Cardiac fibroblast (primary cell): ENCODE measurements around the gene SKOR1.

Experiments
- DNase-seq, 2 donors: peaks; one replicate each; pipeline versions ENCODE4 v3.0.0 to v3.0.0-alpha.2; 2010; ENCODE audit warnings: low read depth in 2 of 2
- H3K4me3 ChIP-seq, 2 donors: replicated peaks in 1 of 2; 1 replicate in 1 of 2; 2 replicates in 1 of 2; pipeline ENCODE4 v1.5.1; 2011; ENCODE audit warnings: low read depth in 2 of 2, low read length in 2 of 2, mild to moderate bottlenecking in 2 of 2, moderate library complexity in 1 of 2
- TF ChIP-seq, protein P1 (sequence below): IDR thresholded peaks from one replicate; pipeline ENCODE4 v1.5.1; 2011; ENCODE audit warnings: low read depth, mild to moderate bottlenecking, low read length, inconsistent platforms

Gene SKOR1

GRCh38 chr15:67853454-67853853 is 28.1 kb downstream of the SKOR1 start:
- H3K4me3 ChIP-seq = no peak overlapping the region
- TF ChIP-seq, protein P1, sequence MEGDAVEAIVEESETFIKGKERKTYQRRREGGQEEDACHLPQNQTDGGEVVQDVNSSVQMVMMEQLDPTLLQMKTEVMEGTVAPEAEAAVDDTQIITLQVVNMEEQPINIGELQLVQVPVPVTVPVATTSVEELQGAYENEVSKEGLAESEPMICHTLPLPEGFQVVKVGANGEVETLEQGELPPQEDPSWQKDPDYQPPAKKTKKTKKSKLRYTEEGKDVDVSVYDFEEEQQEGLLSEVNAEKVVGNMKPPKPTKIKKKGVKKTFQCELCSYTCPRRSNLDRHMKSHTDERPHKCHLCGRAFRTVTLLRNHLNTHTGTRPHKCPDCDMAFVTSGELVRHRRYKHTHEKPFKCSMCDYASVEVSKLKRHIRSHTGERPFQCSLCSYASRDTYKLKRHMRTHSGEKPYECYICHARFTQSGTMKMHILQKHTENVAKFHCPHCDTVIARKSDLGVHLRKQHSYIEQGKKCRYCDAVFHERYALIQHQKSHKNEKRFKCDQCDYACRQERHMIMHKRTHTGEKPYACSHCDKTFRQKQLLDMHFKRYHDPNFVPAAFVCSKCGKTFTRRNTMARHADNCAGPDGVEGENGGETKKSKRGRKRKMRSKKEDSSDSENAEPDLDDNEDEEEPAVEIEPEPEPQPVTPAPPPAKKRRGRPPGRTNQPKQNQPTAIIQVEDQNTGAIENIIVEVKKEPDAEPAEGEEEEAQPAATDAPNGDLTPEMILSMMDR = no peak
- no peak for DNase-seq

DNA sequence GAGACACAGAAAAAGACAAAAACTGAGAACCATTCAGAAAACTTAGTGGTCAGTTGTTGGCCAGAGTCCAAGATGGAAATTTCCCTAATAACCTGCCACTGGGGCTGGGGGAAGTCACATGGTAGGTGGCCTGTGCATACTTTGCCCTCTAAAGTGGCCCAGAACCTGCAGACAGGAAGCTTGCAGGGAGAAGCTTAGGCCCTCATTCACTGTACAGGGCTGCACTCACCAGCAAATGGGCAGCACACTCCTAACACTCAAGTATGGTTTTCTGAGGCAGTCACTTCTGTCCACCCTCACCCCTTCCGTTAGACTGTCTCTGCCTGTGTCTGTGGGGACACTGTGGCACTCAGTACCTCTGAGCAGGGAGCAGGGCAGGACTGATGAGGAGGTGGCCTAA is 29.0 kb downstream of the SKOR1 start:
- no peak overlapping the region for H3K4me3 ChIP-seq
- TF ChIP-seq, protein P1 = no peak
- no peak for DNase-seq

DNA sequence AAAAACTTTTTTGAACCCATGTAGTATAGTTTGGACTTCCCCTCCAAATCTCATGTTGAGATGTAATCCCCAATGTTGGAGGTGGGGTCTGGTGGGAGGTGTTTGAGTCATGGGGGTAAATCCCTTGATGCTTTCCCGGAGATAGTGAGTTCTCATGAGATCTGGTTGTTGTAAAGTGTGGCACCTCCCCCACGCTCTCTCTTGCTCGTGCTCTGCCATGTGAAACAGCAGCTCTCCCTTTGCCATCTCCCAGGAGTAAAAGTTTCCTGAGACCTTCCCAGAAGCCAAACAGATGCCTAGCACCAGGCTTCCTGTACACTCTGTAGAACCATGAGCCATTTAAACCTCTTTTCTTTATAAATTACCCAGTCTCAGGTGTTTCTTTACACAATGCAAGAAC is 30.5 kb downstream of the SKOR1 start:
- H3K4me3 ChIP-seq = no peak overlapping the region
- TF ChIP-seq, protein P1 = no peak
- no peak for DNase-seq

DNA sequence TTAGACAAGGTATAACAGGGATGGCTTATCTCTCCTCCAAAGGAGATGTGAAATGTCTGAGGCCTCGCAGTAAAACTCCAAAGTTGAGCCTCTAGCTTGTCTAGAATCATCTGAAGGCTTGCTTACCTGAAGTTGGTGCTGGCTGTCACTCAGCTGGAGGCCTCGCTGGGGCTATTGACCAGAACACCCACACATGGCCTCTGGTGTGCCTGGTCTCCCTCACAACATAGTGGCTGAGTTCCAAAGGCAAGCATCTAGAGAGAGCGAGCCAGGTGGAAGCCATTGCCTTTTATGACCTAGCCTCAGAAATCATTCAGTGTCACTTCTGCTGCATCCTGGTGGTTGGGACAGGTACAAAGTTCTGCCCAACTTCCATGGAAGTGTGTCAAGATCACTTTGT is 31.9 kb downstream of the SKOR1 start:
- no peak for DNase-seq
- no peak overlapping the region for H3K4me3 ChIP-seq
- TF ChIP-seq, protein P1 = no peak

GRCh38 chr15:67859331-67859946 is 34.1 kb downstream of the SKOR1 start:
- DNase-seq = no peak
- TF ChIP-seq, protein P1 = no peak
- no peak overlapping the region for H3K4me3 ChIP-seq

DNA sequence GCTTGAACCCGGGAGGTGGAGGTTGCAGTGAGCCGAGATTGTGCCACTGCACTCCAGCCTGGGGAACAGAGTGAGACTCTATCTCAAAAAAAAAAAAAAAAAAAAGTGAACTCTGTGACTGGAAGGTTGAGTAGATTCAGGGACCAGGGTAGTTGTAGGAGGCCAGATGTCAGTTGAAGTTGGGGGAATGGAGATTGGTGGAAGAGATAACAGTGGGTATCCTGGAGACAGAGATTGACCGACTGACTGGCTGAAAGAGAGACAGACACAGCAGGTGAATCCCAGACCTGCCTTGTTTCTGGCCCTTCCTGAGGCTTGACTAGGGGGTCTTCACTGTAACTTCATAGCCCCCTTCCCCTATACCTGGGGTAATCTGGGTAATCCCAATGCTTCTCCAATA is 36.7 kb downstream of the SKOR1 start:
- TF ChIP-seq, protein P1 = no peak
- H3K4me3 ChIP-seq = no peak overlapping the region
- no peak for DNase-seq
